GM18511 (cell line): ENCODE measurements around the gene YBX3.

Experiments
- ATAC-seq: cut with Tn5 transposase; IDR thresholded peaks from one replicate; pipeline ENCODE4 v1.9.1; 2021; ENCODE audit warnings: mild to moderate bottlenecking, moderate library complexity; ENCODE audit not compliant: unreplicated experiment

Gene YBX3

GRCh38 chr12:10672231-10672868 is 50.8 kb downstream of the YBX3 start:
- ATAC-seq: no peak

- no peak for ATAC-seq
Observed at GRCh38 chr12:10669533-10669932, 53.6 kb downstream of the YBX3 start.

GRCh38 chr12:10668526-10668925 is 54.6 kb downstream of the YBX3 start:
- no peak for ATAC-seq

DNA sequence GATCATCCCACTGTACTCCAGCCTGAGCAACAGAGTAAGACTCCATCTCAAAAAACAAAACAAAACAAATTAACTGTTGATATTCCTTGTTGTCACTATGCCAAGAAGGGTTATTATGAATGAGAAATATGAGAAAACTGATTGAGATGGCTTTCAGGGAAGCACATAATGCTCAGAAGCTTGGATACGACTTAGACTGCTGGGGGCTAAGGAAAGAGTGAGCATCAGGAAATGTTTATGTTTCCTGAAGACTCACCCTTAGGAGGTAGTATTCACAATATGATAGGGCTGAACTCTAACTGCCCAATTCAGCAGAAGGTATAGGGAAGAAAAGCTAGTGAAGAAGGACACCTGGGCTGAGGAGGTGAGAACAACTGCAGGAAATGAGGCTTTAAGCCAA is 55.5 kb downstream of the YBX3 start:
- ATAC-seq: no peak

GRCh38 chr12:10664499-10664898 is 58.6 kb downstream of the YBX3 start:
- ATAC-seq: no peak

- ATAC-seq: no peak
Observed at GRCh38 chr12:10663869-10664268, 59.3 kb downstream of the YBX3 start.

DNA sequence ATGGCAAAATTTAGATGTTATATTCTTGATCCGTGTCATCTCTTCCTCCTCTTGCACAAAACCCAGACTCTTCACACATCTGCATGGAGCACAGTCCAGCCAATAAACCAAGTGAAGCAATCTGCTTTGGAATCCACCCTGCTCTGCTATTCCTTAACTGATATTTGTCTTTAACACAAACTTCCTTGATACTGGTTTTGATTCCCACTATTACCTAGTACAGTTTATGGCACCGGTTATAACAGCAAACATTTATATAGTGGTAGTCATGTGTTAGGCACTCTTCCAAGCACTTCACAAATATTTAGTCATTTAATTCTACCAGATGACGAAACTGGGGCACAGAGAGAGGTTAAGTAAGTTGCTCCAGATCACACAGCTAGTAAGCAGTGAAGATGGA is 61.8 kb downstream of the YBX3 start:
- ATAC-seq: no peak

GRCh38 chr12:10654003-10654402 is 69.1 kb downstream of the YBX3 start:
- no peak for ATAC-seq

GRCh38 chr12:10652192-10652591 is 70.9 kb downstream of the YBX3 start:
- no peak for ATAC-seq
